Calu3 (cell line): Measurements from ENCODE around the gene KCNK13. TPM values are rescaled to one million over a fixed set of nuclear protein-coding genes. Genes with fewer than 3 reads are reported as not detected.
A peak's percentile ranks its signal among the peaks of the same experiment; 100 is the strongest.

Experiments
- BruUV-seq: library from RNA; stranded (reverse); fragments of 400-500 nt; replicated peaks from 2 replicates; lab custom pipeline; 2021; lab: Mats Ljungman, UMichigan
- CTCF ChIA-PET: fragments of 300-600 bp; sonication (Branson Sonifier 250); formaldehyde crosslinking; loops from one replicate; lab custom pipeline; 2022; ENCODE audit warnings: antibody characterized with exemption; lab: Charles Lee
- DNase-seq: peaks from one replicate; pipeline ENCODE4 v3.0.0; 2022
- H3K27ac Mint-ChIP-seq: one replicate; pipeline ENCODE4 v1.8.0; 2022; ENCODE audit warnings: mixed read lengths; ENCODE audit not compliant: unreplicated experiment
- H3K27me3 Mint-ChIP-seq: one replicate; pipeline ENCODE4 v1.8.0; 2022; ENCODE audit warnings: mixed read lengths; ENCODE audit not compliant: unreplicated experiment
- H3K36me3 Mint-ChIP-seq: one replicate; pipeline ENCODE4 v1.8.0; 2022; ENCODE audit warnings: mild to moderate bottlenecking, moderate library complexity, mixed read lengths; ENCODE audit not compliant: insufficient read depth, unreplicated experiment
- H3K4me1 Mint-ChIP-seq: one replicate; pipeline ENCODE4 v1.8.0; 2022; ENCODE audit warnings: mild to moderate bottlenecking, low read depth, mixed read lengths; ENCODE audit not compliant: unreplicated experiment
- H3K4me3 Mint-ChIP-seq: one replicate; pipeline ENCODE4 v1.8.0; 2022; ENCODE audit warnings: mild to moderate bottlenecking, low read depth, moderate library complexity, mixed read lengths; ENCODE audit not compliant: unreplicated experiment
- H3K9me3 Mint-ChIP-seq: one replicate; pipeline ENCODE4 v1.8.0; 2022; ENCODE audit warnings: low read depth, mixed read lengths; ENCODE audit not compliant: unreplicated experiment
- intact Hi-C: fragments of 100-400 bp; cut with micrococcal nuclease; formaldehyde crosslinking; loops from one replicate; pipeline ENCODE4 v1.10.0; 2022; ENCODE audit not compliant: unreplicated experiment
- total RNA-seq: library from RNA; stranded (reverse); gene quantifications from 2 replicates; pipeline ENCODE4 v1.2.3, GENCODE V29; 2022
- TF ChIP-seq, protein P1 (sequence below): fragments of 200-600 bp; IDR thresholded peaks from one replicate; pipeline ENCODE4 v1.8.0; 2022; ENCODE audit warnings: antibody characterized with exemption; ENCODE audit not compliant: unreplicated experiment

Gene KCNK13
- total RNA-seq, 1 experiment from 2014 or later = not detected

DNA sequence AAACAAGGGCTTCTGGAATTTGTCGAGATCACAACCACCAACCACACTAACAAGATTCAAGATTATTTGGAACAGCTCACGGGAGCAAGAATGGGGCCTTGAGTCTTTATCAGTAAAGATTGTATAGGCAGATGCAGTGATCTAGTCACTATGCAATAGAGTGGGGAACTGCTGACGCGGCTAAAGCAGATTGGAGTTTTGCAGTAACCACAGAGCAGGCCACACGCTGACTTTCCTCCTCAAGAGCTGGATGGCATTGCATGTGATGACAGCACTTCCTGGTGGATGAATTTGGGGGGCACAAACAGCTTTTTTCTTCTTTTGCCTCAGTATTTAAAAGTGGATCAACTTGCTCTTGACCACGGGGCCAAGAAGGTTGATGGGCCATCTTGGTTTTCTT lies 46.0 kb downstream of the KCNK13 start:
- no peaks in the 10 kb centered on the region for H3K36me3 Mint-ChIP-seq
- H3K4me3 Mint-ChIP-seq = no peak overlapping the region
- H3K4me1 Mint-ChIP-seq = no peaks in the 10 kb centered on the region
- no peak overlapping the region for H3K27ac Mint-ChIP-seq
- CTCF ChIA-PET = no interaction called here
- TF ChIP-seq, protein P1, sequence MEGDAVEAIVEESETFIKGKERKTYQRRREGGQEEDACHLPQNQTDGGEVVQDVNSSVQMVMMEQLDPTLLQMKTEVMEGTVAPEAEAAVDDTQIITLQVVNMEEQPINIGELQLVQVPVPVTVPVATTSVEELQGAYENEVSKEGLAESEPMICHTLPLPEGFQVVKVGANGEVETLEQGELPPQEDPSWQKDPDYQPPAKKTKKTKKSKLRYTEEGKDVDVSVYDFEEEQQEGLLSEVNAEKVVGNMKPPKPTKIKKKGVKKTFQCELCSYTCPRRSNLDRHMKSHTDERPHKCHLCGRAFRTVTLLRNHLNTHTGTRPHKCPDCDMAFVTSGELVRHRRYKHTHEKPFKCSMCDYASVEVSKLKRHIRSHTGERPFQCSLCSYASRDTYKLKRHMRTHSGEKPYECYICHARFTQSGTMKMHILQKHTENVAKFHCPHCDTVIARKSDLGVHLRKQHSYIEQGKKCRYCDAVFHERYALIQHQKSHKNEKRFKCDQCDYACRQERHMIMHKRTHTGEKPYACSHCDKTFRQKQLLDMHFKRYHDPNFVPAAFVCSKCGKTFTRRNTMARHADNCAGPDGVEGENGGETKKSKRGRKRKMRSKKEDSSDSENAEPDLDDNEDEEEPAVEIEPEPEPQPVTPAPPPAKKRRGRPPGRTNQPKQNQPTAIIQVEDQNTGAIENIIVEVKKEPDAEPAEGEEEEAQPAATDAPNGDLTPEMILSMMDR = no peak
- peaks cover 33% of the 10 kb centered on the region for H3K27me3 Mint-ChIP-seq
- peaks cover 3% of the 10 kb centered on the region for H3K9me3 Mint-ChIP-seq
- intact Hi-C loops = no loop called here
- no peak for DNase-seq
- BruUV-seq = no TSS peak

DNA sequence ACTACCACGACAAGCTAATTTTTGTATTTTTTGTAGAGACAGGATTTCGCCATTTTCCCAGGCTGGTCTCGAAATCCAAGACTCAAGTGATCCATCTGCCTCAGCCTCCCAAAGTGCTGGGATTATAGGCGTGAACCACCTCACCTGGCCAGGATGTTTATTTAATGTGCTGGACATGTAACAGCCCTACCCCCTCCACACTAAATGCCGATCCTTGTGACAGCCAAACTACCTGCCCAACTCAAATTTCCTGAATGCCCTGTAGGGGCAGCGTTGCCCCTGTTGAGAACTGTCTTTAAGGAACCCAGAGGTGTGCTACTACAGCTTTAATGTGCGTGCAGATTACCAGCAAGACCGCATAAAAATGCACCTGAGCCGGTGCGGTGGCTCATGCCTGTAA lies 48.1 kb downstream of the KCNK13 start:
- peak; percentile 30 for DNase-seq
- TF ChIP-seq, protein P1 = no peak
- Mint-ChIP-seq H3K27ac (no peak overlapping the region), H3K27me3 (peaks cover 32% of the 10 kb centered on the region), H3K4me1 (no peaks in the 10 kb centered on the region), H3K36me3 (no peaks in the 10 kb centered on the region), H3K4me3 (no peak overlapping the region), H3K9me3 (peaks cover 3% of the 10 kb centered on the region)
- intact Hi-C loops = no loop called here
- no TSS peak for BruUV-seq
- CTCF ChIA-PET = interaction anchor here (0.6 to 0.7 kb wide), 2 partner anchors 426 to 1238 kb away, joined by 3 read pairs; no protein-coding TSS in a partner anchor

DNA sequence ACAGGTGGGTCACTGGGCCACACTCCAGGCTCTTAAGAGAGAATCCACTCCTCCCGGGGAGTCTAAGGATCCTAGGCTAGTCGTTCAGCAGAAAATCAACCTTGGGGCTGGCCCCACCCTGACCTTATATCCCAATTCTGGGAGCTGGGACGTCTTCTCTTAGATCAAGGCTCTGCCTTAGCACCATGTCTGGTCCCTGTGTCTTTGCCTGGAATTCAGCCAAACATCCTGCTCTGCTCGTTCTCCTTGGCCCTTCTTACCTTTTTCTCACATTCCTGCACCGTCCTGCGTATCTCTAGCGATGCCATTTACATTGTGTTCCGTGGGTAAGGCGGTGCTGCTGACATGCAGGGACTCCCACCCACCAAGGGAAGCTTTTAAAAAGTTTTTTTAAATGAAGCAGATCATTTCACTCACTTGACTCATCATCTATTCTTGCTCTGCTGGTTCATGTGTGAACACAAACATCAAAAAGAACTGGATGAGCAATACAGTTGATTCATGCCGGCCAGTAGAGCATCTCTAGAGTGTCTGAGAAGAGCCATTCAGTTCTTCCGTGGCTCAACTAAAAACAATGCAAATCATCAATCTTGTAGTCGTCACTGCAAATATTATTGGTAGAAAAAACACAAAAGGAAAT lies 50.2 kb downstream of the KCNK13 start:
- BruUV-seq = no TSS peak
- Mint-ChIP-seq H3K27ac (no peak overlapping the region), H3K4me3 (no peak overlapping the region), H3K27me3 (peaks cover 49% of the 10 kb centered on the region), H3K4me1 (no peaks in the 10 kb centered on the region), H3K36me3 (no peaks in the 10 kb centered on the region), H3K9me3 (peaks cover 3% of the 10 kb centered on the region)
- CTCF ChIA-PET = no interaction called here
- intact Hi-C loops = no loop called here
- TF ChIP-seq, protein P1 = no peak
- no peak for DNase-seq

DNA sequence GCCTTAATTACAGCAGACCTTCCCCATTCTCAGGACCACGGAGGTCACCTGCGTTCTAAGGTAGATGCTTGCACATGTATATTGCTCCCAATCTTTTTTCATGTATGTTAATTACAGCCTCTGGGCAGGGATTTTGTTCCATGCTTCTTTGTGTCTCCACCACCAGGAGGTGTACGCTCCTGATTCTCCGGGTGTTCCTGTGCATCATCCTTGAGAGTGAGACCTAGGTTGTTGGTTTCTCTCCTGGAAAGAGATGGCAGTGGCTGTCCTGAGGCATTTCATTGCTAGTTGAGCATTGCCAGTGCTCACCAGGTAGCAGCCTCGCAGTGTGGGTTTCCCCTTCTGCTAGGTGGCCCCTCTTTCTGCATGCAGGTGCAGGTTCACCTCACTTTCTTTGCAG lies 52.8 kb downstream of the KCNK13 start:
- no TSS peak for BruUV-seq
- intact Hi-C loops = no loop called here
- DNase-seq = no peak
- no peaks in the 10 kb centered on the region for H3K36me3 Mint-ChIP-seq
- CTCF ChIA-PET = no interaction called here
- no peak overlapping the region for H3K27ac Mint-ChIP-seq
- H3K4me3 Mint-ChIP-seq = no peak overlapping the region
- no peaks in the 10 kb centered on the region for H3K9me3 Mint-ChIP-seq
- no peaks in the 10 kb centered on the region for H3K4me1 Mint-ChIP-seq
- TF ChIP-seq, protein P1 = no peak
- peaks cover 49% of the 10 kb centered on the region for H3K27me3 Mint-ChIP-seq
